ENCODE results near the gene FGD2.

DNA sequence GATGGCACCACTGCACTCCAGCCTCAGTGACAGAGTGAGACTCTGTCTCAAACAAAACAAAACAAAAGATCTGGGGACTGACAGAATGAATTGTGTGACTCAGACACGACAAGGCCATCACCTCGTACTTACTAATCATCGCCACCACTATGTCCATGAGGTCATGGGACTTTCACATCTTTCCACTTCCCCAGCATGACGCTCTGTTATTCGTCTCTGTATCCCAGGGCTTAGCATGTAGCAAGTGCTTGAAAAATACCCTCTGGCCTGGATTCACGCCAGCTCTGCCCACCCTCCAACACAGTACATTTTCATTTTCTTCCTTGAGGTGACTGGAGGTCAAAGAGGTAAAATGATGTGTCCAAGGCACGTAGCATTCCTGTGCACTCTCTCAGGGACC, 27.8 kb downstream of the FGD2 start:
- no peak for TF ChIP-seq EZH2 (IDR thresholded peaks at IDR 0.05; ENCODE audit: borderline replicate concordance, low read depth, low read length, poor library complexity, severe bottlenecking)
- no peak for TF ChIP-seq CTCF (conservative IDR thresholded peaks at IDR 0.05; ENCODE audit: low read depth, low read length)
